CD14-positive monocyte (primary cell): Measurements from ENCODE around the gene ZCRB1. TPM values are rescaled to one million over a fixed set of nuclear protein-coding genes. Genes with fewer than 3 reads are reported as not detected.

Source experiments
- DNase-seq, 3 donors: peaks; one replicate each; pipeline ENCODE4 v3.0.0-alpha.2; 2011 to 2022
- H2AFZ ChIP-seq: 2 replicates; pipeline ENCODE4 v1.6.0; 2012; ENCODE audit warnings: mild to moderate bottlenecking, low read depth, low read length, inconsistent platforms; ENCODE audit not compliant: insufficient read depth, poor library complexity, severe bottlenecking
- H3K27ac ChIP-seq, 2 donors: 1 replicate in 1 of 2; 2 replicates in 1 of 2; pipeline ENCODE4 v1.5.1; 2012 to 2013; ENCODE audit warnings: low read length in 2 of 2, control low read depth in 1 of 2, inconsistent platforms in 1 of 2, low read depth in 1 of 2, mild to moderate bottlenecking in 1 of 2
- H3K27me3 ChIP-seq, 2 donors: one replicate each; pipeline versions ENCODE4 v1.6.0 to v1.6.1; 2011 to 2013; ENCODE audit warnings: low read length in 2 of 2; ENCODE audit not compliant: control insufficient read depth in 2 of 2, insufficient read depth in 2 of 2
- H3K36me3 ChIP-seq, 2 donors: replicated peaks in 1 of 2; 1 replicate in 1 of 2; 2 replicates in 1 of 2; pipeline versions ENCODE4 v1.5.1 to v1.6.1; 2012 to 2013; ENCODE audit warnings: low read length in 2 of 2, control low read depth in 1 of 2, inconsistent platforms in 1 of 2, mild to moderate bottlenecking in 1 of 2; ENCODE audit not compliant: insufficient read depth in 2 of 2, control insufficient read depth in 1 of 2
- H3K4me1 ChIP-seq, 2 donors: 1 replicate in 1 of 2; 2 replicates in 1 of 2; pipeline versions ENCODE4 v1.5.1 to v1.6.1; 2012 to 2013; ENCODE audit warnings: low read length in 2 of 2, control low read depth in 1 of 2, inconsistent platforms in 1 of 2, mild to moderate bottlenecking in 1 of 2, moderate library complexity in 1 of 2; ENCODE audit not compliant: insufficient read depth in 2 of 2, control insufficient read depth in 1 of 2
- H3K4me2 ChIP-seq: replicated peaks from 2 replicates; pipeline ENCODE3; 2012; ENCODE audit warnings: low read length, moderate library complexity, mild to moderate bottlenecking; ENCODE audit not compliant: poor library complexity, severe bottlenecking; ENCODE audit errors: extremely low read depth
- H3K4me3 ChIP-seq, 3 experiments: fragments of 200-600 bp in 1 of 3; sonication (generic) in 1 of 3; replicated peaks in 1 of 3; 1 replicate in 2 of 3; 2 replicates in 1 of 3; pipeline ENCODE4 v1.5.1; 2011 to 2013; ENCODE audit warnings: low read length in 3 of 3, mild to moderate bottlenecking in 3 of 3, control low read depth in 2 of 3, low read depth in 2 of 3, inconsistent platforms in 1 of 3, moderate library complexity in 1 of 3
- H3K79me2 ChIP-seq: 2 replicates; pipeline ENCODE4 v1.6.0; 2012; ENCODE audit warnings: mild to moderate bottlenecking, control low read depth, inconsistent platforms, low read length, moderate library complexity; ENCODE audit not compliant: insufficient read depth
- H3K9ac ChIP-seq: 2 replicates; pipeline ENCODE4 v1.6.0; 2017; ENCODE audit warnings: low read length, mild to moderate bottlenecking; ENCODE audit not compliant: insufficient read depth, poor library complexity, severe bottlenecking
- H3K9me3 ChIP-seq, 2 donors: replicated peaks in 1 of 2; 1 replicate in 1 of 2; 2 replicates in 1 of 2; pipeline versions ENCODE4 v1.5.1 to v1.6.1; 2012 to 2013; ENCODE audit warnings: low read length in 2 of 2, control low read depth in 1 of 2; ENCODE audit not compliant: control insufficient read depth in 1 of 2, insufficient read depth in 1 of 2
- H4K20me1 ChIP-seq: 2 replicates; pipeline ENCODE4 v1.6.0; 2012; ENCODE audit warnings: mild to moderate bottlenecking, low read length, control low read depth, moderate library complexity; ENCODE audit not compliant: insufficient read depth
- H3K27ac Mint-ChIP-seq, 7 donors: one replicate each; pipeline ENCODE4 v1.8.0; 2020; ENCODE audit warnings: mild to moderate bottlenecking in 7 of 7, mixed read lengths in 7 of 7, moderate library complexity in 6 of 7, inconsistent platforms in 2 of 7
- H3K27me3 Mint-ChIP-seq, 3 donors: one replicate each; pipeline ENCODE4 v1.8.0; 2021 to 2022; ENCODE audit warnings: low read depth in 3 of 3, mild to moderate bottlenecking in 3 of 3, mixed read lengths in 3 of 3, moderate library complexity in 3 of 3, inconsistent platforms in 1 of 3
- H3K36me3 Mint-ChIP-seq, 2 donors: one replicate each; pipeline ENCODE4 v1.8.0; 2020; ENCODE audit warnings: mixed read lengths in 2 of 2, inconsistent platforms in 1 of 2, mild to moderate bottlenecking in 1 of 2
- H3K4me1 Mint-ChIP-seq: one replicate; pipeline ENCODE4 v1.8.0; 2020; ENCODE audit warnings: mild to moderate bottlenecking, mixed read lengths
- H3K4me3 Mint-ChIP-seq, 2 donors: one replicate each; pipeline ENCODE4 v1.8.0; 2020; ENCODE audit warnings: mild to moderate bottlenecking in 2 of 2, mixed read lengths in 2 of 2, moderate library complexity in 1 of 2
- H3K9me3 Mint-ChIP-seq, 7 donors: one replicate each; pipeline ENCODE4 v1.8.0; 2020 to 2022; ENCODE audit warnings: mixed read lengths in 7 of 7, mild to moderate bottlenecking in 6 of 7, moderate library complexity in 6 of 7, inconsistent platforms in 2 of 7
- WGBS: methylation state at CpG from one replicate; pipeline ENCODE4 v1.1.5; 2013; ENCODE audit warnings: missing lambda C conversion rate; ENCODE audit not compliant: insufficient coverage; 5-methylcytosine and 5-hydroxymethylcytosine counted together
- intact Hi-C, 2 donors: fragments of 100-400 bp; cut with micrococcal nuclease; formaldehyde crosslinking; loops; one replicate each; pipeline versions ENCODE4 v1.15.0 to v1.15.1; 2023
- polyA plus RNA-seq, 3 donors: library from polyadenylated mRNA; depleted of rRNA in 1 of 3; unstranded in 2 of 3; stranded (reverse) in 1 of 3; fragments of 300-500 nt in 2 of 3; fragments of >200 nt in 1 of 3; fragmentation: Illumina TruSeq in 2 of 3; gene quantifications; 1 replicate in 2 of 3; 2 replicates in 1 of 3; pipeline ENCODE4 v1.2.3, GENCODE V29; 2012 to 2021
- TF ChIP-seq, protein P1 (sequence below): fragments of 200-600 bp; IDR thresholded peaks from one replicate; pipeline ENCODE4 v1.8.0; 2022; ENCODE audit warnings: antibody characterized with exemption, mild to moderate bottlenecking

ZCRB1 gene
- polyA plus RNA-seq, 3 donors = 9.2 to 34.4 (median 32.2) TPM

- TF ChIP-seq, protein P1, sequence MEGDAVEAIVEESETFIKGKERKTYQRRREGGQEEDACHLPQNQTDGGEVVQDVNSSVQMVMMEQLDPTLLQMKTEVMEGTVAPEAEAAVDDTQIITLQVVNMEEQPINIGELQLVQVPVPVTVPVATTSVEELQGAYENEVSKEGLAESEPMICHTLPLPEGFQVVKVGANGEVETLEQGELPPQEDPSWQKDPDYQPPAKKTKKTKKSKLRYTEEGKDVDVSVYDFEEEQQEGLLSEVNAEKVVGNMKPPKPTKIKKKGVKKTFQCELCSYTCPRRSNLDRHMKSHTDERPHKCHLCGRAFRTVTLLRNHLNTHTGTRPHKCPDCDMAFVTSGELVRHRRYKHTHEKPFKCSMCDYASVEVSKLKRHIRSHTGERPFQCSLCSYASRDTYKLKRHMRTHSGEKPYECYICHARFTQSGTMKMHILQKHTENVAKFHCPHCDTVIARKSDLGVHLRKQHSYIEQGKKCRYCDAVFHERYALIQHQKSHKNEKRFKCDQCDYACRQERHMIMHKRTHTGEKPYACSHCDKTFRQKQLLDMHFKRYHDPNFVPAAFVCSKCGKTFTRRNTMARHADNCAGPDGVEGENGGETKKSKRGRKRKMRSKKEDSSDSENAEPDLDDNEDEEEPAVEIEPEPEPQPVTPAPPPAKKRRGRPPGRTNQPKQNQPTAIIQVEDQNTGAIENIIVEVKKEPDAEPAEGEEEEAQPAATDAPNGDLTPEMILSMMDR = no peak
- Mint-ChIP-seq H3K4me1 (peaks cover 35% of the 10 kb centered on the region), H3K4me3 (peak overlapping the region; percentile 95 to 97)
These were observed 605 bp downstream of the ZCRB1 start for GRCh38 chr12:42325326-42325652.

DNA sequence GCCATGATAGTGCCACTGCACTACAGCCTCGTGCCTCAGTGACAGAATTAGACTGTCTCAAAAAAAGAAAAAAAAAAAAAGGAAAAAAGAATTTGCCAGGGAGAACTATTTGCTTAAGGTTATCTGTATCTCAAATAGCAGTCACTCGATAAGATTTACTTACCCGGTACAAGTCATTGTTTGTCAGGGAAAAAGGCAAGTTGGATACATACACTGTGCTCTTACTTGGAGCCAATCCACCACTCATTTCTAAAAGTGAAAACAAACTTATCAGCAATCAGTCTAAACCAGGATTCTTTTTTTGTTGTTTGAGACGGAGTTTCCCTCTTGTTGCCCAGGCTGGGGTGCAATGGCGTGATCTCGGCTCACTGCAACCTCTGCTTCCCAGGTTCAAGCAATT is 2.0 kb downstream of the ZCRB1 start:
- Mint-ChIP-seq H3K4me1 (peaks cover 27% of the 10 kb centered on the region), H3K36me3 (peaks cover 16 to 22% of the 10 kb centered on the region in 2 donors), H3K4me3 (no peak overlapping the region), H3K27me3 (peaks cover 0 to 1% (median 0%) of the 10 kb centered on the region in 3 donors), H3K27ac (no peak overlapping the region), H3K9me3 (no peaks in the 10 kb centered on the region)
- peaks cover 39% of the 10 kb centered on the region for H3K79me2 ChIP-seq
- intact Hi-C loops = loop anchor here in 1 of 2 donors (10.0 kb wide), 1 partner anchor 179 kb away; the partner anchor contains the start of gene GXYLT1
- no peak overlapping the region for H3K4me2 ChIP-seq
- H3K4me3 ChIP-seq = no peak overlapping the region
- DNase-seq = no peak
- H3K9me3 ChIP-seq = no peaks in the 10 kb centered on the region
- H4K20me1 ChIP-seq = no peaks in the 10 kb centered on the region
- WGBS = 97% methylated on average over 4 of the region's 6 CpGs
- no peak overlapping the region for H2AFZ ChIP-seq
- H3K36me3 ChIP-seq = peaks cover 4 to 27% of the 10 kb centered on the region in 2 donors
- TF ChIP-seq, protein P1 = no peak
- H3K27me3 ChIP-seq = no peaks in the 10 kb centered on the region
- H3K4me1 ChIP-seq = peaks cover 17 to 23% of the 10 kb centered on the region in 2 donors
- no peak overlapping the region for H3K9ac ChIP-seq
- no peak overlapping the region for H3K27ac ChIP-seq

More at GRCh38 chr12:42325326-42325652, 605 bp downstream of the ZCRB1 start:
- Histone ChIP-seq H3K27ac (peak overlapping the region in 1 of 2 donors; percentile 87), H3K36me3 (peaks cover 4 to 27% of the 10 kb centered on the region in 2 donors), H3K9me3 (no peaks in the 10 kb centered on the region), H2AFZ (peak overlapping the region; percentile 94), H3K79me2 (peaks cover 53% of the 10 kb centered on the region), H3K4me2 (peak overlapping the region; percentile 85), H3K27me3 (no peaks in the 10 kb centered on the region), H4K20me1 (peaks cover 8% of the 10 kb centered on the region), H3K4me3 (peak overlapping the region; percentile 85 to 94 (median 92)), H3K9ac (peak overlapping the region; percentile 81), H3K4me1 (peaks cover 24 to 32% of the 10 kb centered on the region in 2 donors)
- Mint-ChIP-seq H3K27ac (peak overlapping the region; percentile 89 to 97 (median 96)), H3K36me3 (peaks cover 16 to 25% of the 10 kb centered on the region in 2 donors), H3K9me3 (no peaks in the 10 kb centered on the region), H3K27me3 (peaks cover 0 to 1% (median 0%) of the 10 kb centered on the region in 3 donors)
- intact Hi-C loops = loop anchor here (5.0 to 10.0 kb wide), 2 partner anchors 88 to 180 kb away; partner anchors contain the start of genes YAF2 (in 2 of the 2) and GXYLT1 (in 1 of the 2)
- DNase-seq = no peak
- no CpG with 5 or more reads among the region's 7 CpGs for WGBS
